B cell (primary cell): ENCODE results near the gene TMEM235. TPM values are rescaled to one million over a fixed set of nuclear protein-coding genes. Genes with fewer than 3 reads are reported as not detected.
A peak's percentile ranks its signal among the peaks of the same experiment; 100 is the strongest.

Experiments used
- ATAC-seq: fragments of 200-7000 bp; cut with Tn5 transposase; one replicate; pipeline ENCODE4 v1.10.0; 2021; ENCODE audit warnings: low read depth, mild to moderate bottlenecking, moderate number of reproducible peaks, moderate library complexity
- CTCF ChIA-PET: fragments of 350-600 bp; sonication (Branson Sonifier 250); formaldehyde crosslinking; loops from one replicate; lab custom pipeline; 2021; ENCODE audit warnings: antibody characterized with exemption, inconsistent platforms; lab: Charles Lee
- POLR2A ChIA-PET: fragments of 350-600 bp; sonication (Branson Sonifier 250); formaldehyde crosslinking; loops from one replicate; lab custom pipeline; 2021; ENCODE audit warnings: antibody characterized with exemption; lab: Charles Lee
- DNase-seq: peaks from one replicate; pipeline ENCODE4 v3.0.0; 2013
- H2AFZ ChIP-seq: 2 replicates; pipeline ENCODE4 v1.6.1; 2012; ENCODE audit warnings: mild to moderate bottlenecking, low read depth, low read length; ENCODE audit not compliant: insufficient read depth, poor library complexity, severe bottlenecking
- H3K27ac ChIP-seq, 2 donors: 1 replicate in 1 of 2; 2 replicates in 1 of 2; pipeline ENCODE4 v1.5.1; 2012 to 2013; ENCODE audit warnings: low read length in 2 of 2, mild to moderate bottlenecking in 2 of 2, moderate library complexity in 1 of 2
- H3K27me3 ChIP-seq, 4 experiments: fragments of 200-600 bp in 1 of 4; sonication (generic) in 1 of 4; replicated peaks in 1 of 4; 1 replicate in 2 of 4; 2 replicates in 2 of 4; pipeline versions ENCODE4 v1.6.1 to v1.7.0; 2013 to 2016; ENCODE audit warnings: low read length in 3 of 4, mild to moderate bottlenecking in 2 of 4, mixed read lengths in 1 of 4, moderate library complexity in 1 of 4; ENCODE audit not compliant: insufficient read depth in 4 of 4, control insufficient read depth in 3 of 4; ENCODE audit errors: control extremely low read depth in 1 of 4
- H3K36me3 ChIP-seq, 2 experiments: replicated peaks in 1 of 2; 1 replicate in 1 of 2; 2 replicates in 1 of 2; pipeline versions ENCODE4 v1.6.1 to v1.7.1; 2013; ENCODE audit warnings: low read length in 1 of 2; ENCODE audit not compliant: insufficient read depth in 2 of 2, control insufficient read depth in 1 of 2; ENCODE audit errors: control extremely low read depth in 1 of 2, extremely low read depth in 1 of 2
- H3K4me1 ChIP-seq, 2 donors: fragments of 200-600 bp in 1 of 2; sonication (generic) in 1 of 2; 1 replicate in 1 of 2; 2 replicates in 1 of 2; pipeline versions ENCODE4 v1.5.1 to v1.6.1; 2013 to 2017; ENCODE audit warnings: low read length in 2 of 2; ENCODE audit not compliant: control insufficient read depth in 2 of 2, insufficient read depth in 2 of 2
- H3K4me2 ChIP-seq: replicated peaks from 2 replicates; pipeline ENCODE3; 2012; ENCODE audit warnings: mild to moderate bottlenecking, low read depth, low read length; ENCODE audit not compliant: poor library complexity, severe bottlenecking
- H3K4me3 ChIP-seq, 5 experiments: fragments of 200-600 bp in 1 of 5; sonication (generic) in 1 of 5; 1 replicate in 3 of 5; 2 replicates in 2 of 5; pipeline versions ENCODE4 v1.5.1 to v1.7.0; 2011 to 2016; ENCODE audit warnings: low read length in 4 of 5, mild to moderate bottlenecking in 4 of 5, low read depth in 2 of 5, control low read depth in 1 of 5, moderate library complexity in 1 of 5; ENCODE audit not compliant: insufficient read depth in 1 of 5; ENCODE audit errors: control extremely low read depth in 1 of 5, extremely low read depth in 1 of 5
- H3K79me2 ChIP-seq: fragments of 200-600 bp; sonication (generic); one replicate; pipeline ENCODE4 v1.6.0; 2016; ENCODE audit warnings: low read length; ENCODE audit not compliant: control insufficient read depth, insufficient read depth
- H3K9ac ChIP-seq: fragments of 200-600 bp; sonication (generic); 2 replicates; pipeline ENCODE4 v1.6.1; 2017; ENCODE audit warnings: mild to moderate bottlenecking, low read length, moderate library complexity
- H3K9me3 ChIP-seq, 3 donors: one replicate each; pipeline versions ENCODE4 v1.6.1 to v1.7.1; 2013; ENCODE audit warnings: low read length in 2 of 3; ENCODE audit not compliant: control insufficient read depth in 2 of 3, insufficient read depth in 1 of 3; ENCODE audit errors: control extremely low read depth in 1 of 3
- H4K20me1 ChIP-seq: 2 replicates; pipeline ENCODE4 v1.6.0; 2012; ENCODE audit warnings: mild to moderate bottlenecking, low read length; ENCODE audit not compliant: insufficient read depth, control insufficient read depth, poor library complexity, severe bottlenecking
- H3K27ac Mint-ChIP-seq: one replicate; pipeline ENCODE4 v1.8.0; 2021; ENCODE audit warnings: mixed read lengths
- H3K27me3 Mint-ChIP-seq: one replicate; pipeline ENCODE4 v1.8.0; 2021; ENCODE audit warnings: mixed read lengths
- H3K4me1 Mint-ChIP-seq: one replicate; pipeline ENCODE4 v1.8.0; 2021; ENCODE audit warnings: mixed read lengths
- H3K4me3 Mint-ChIP-seq: one replicate; pipeline ENCODE4 v1.8.0; 2021; ENCODE audit warnings: mixed read lengths
- H3K9me3 Mint-ChIP-seq: one replicate; pipeline ENCODE4 v1.8.0; 2022; ENCODE audit warnings: mixed read lengths; ENCODE audit not compliant: insufficient read depth
- EZH2 ChIP-seq: IDR thresholded peaks from 2 replicates; pipeline ENCODE4 v1.6.1; 2012; ENCODE audit warnings: borderline replicate concordance, low read depth, mild to moderate bottlenecking, moderate library complexity, low read length; ENCODE audit not compliant: insufficient read depth, poor library complexity, severe bottlenecking
- WGBS: methylation state at CpG from one replicate; pipeline ENCODE4 v1.1.5; 2013; ENCODE audit warnings: missing lambda C conversion rate; ENCODE audit not compliant: insufficient coverage; 5-methylcytosine and 5-hydroxymethylcytosine counted together
- intact Hi-C: fragments of 100-400 bp; cut with micrococcal nuclease; formaldehyde crosslinking; loops from one replicate; pipeline ENCODE4 v1.10.0; 2022
- polyA plus RNA-seq: library from polyadenylated mRNA; depleted of rRNA; stranded (reverse); fragments of >200 nt; gene quantifications from 2 replicates; pipeline ENCODE4 v1.2.3, GENCODE V29; 2012
- total RNA-seq, 2 donors: library from RNA; stranded (reverse); fragments of 120-200 nt in 1 of 2; gene quantifications; 1 replicate in 1 of 2; 2 replicates in 1 of 2; pipeline versions ENCODE4 v1.2.3 to v1.2.4, GENCODE V29; 2013 to 2022
- TF ChIP-seq, protein P1 (sequence below): fragments of 200-600 bp; IDR thresholded peaks from one replicate; pipeline ENCODE4 v1.8.0; 2022; ENCODE audit warnings: antibody characterized with exemption, mild to moderate bottlenecking

TMEM235 gene
- total and polyA plus RNA-seq, 2 donors (not counting 1 experiment from before 2014, with no cell fraction given) = not detected

DNA sequence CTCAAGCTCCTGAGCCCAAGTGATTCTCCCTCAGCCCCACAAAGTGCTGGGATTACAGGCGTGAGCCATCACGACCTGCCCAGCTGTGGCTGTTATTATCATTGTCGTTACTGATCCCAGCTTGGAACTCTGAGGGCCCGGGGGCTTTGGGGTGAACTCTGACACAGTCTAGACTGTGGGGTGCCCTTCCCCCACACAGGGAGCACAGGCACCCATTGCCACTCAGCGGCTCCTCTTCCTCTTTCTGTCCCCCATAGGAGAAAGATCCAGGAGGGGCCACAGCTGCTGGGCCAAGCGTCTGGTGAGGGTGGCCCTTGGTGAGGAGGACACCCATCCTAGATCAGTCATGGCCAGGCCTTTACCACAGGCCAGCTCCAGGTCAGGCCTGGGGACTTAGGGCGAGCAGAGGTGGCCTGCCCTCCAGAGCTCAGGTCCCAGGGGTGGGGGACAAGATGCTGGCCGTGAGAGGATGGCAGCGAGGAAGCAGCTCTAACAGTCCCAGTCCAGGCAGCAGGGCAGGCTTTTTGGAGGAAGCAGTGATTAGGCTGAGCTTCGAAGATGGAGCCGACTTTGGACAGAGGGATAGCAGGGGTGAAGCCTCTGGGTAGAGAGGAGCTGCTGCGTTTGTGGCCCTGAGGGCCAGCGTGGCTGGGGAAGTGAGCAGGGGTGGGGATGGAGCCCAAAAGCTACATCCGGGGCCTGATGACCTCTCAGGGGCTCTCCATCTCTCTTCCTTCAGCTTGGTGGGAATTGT is 24.7 kb downstream of the TMEM235 start:
- Histone ChIP-seq H3K27me3 (peaks cover 0 to 6% (median 0%) of the 10 kb centered on the region in 4 experiments), H3K4me3 (no peak overlapping the region), H3K4me1 (peaks cover 43 to 54% of the 10 kb centered on the region in 2 donors), H3K9ac (no peak overlapping the region), H3K9me3 (no peaks in the 10 kb centered on the region), H3K36me3 (no peaks in the 10 kb centered on the region), H3K79me2 (no peaks in the 10 kb centered on the region), H3K4me2 (no peak overlapping the region), H2AFZ (no peak overlapping the region), H4K20me1 (peaks cover 5% of the 10 kb centered on the region), H3K27ac (no peak overlapping the region)
- H3K27me3 Mint-ChIP-seq = peaks cover 8% of the 10 kb centered on the region
- no peak overlapping the region for H3K27ac Mint-ChIP-seq
- ChIA-PET CTCF (interaction anchor here (1.2 to 1.4 kb wide), 2 partner anchors 10 to 80 kb away, joined by 3 to 4 read pairs; no protein-coding TSS in a partner anchor), POLR2A (interaction anchor here (1.5 to 1.6 kb wide), 2 partner anchors 19 to 103 kb away, joined by 4 to 6 read pairs; no protein-coding TSS in a partner anchor)
- 74% methylated on average over 12 of the region's 14 CpGs for WGBS
- intact Hi-C loops = no loop called here
- TF ChIP-seq EZH2 = no peak
- TF ChIP-seq, protein P1, sequence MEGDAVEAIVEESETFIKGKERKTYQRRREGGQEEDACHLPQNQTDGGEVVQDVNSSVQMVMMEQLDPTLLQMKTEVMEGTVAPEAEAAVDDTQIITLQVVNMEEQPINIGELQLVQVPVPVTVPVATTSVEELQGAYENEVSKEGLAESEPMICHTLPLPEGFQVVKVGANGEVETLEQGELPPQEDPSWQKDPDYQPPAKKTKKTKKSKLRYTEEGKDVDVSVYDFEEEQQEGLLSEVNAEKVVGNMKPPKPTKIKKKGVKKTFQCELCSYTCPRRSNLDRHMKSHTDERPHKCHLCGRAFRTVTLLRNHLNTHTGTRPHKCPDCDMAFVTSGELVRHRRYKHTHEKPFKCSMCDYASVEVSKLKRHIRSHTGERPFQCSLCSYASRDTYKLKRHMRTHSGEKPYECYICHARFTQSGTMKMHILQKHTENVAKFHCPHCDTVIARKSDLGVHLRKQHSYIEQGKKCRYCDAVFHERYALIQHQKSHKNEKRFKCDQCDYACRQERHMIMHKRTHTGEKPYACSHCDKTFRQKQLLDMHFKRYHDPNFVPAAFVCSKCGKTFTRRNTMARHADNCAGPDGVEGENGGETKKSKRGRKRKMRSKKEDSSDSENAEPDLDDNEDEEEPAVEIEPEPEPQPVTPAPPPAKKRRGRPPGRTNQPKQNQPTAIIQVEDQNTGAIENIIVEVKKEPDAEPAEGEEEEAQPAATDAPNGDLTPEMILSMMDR = no peak
- peak overlapping the region; percentile 47 for H3K4me3 Mint-ChIP-seq
- H3K9me3 Mint-ChIP-seq = no peaks in the 10 kb centered on the region
- ATAC-seq = no peak
- DNase-seq = no peak
- H3K4me1 Mint-ChIP-seq = peaks cover 41% of the 10 kb centered on the region
